Mucosa of descending colon (tissue), 3 donors: ENCODE measurements around the gene POTEF. TPM values are rescaled to one million over a fixed set of nuclear protein-coding genes. Genes with fewer than 3 reads are reported as not detected.
"Not testable (repeated sequence)": the region's sequence is repeated elsewhere in the genome, so short reads cannot be mapped to it uniquely, and the experiment has no call there.

Experiments used
- ATAC-seq: fragments of 200-7000 bp; cut with Tn5 transposase; one replicate; pipeline ENCODE4 v1.9.1; 2020; ENCODE audit warnings: mild to moderate bottlenecking, moderate library complexity
- DNase-seq, 3 donors: peaks; one replicate each; pipeline ENCODE4 v3.0.0-alpha.2; 2020
- H3K36me3 ChIP-seq: fragments of 200-600 bp; one replicate; pipeline ENCODE4 v1.8.0; 2021; ENCODE audit warnings: low read depth, mild to moderate bottlenecking
- H3K4me1 ChIP-seq: fragments of 200-600 bp; one replicate; pipeline ENCODE4 v1.8.0; 2021; ENCODE audit warnings: low read depth, mild to moderate bottlenecking
- H3K4me3 ChIP-seq: fragments of 200-600 bp; one replicate; pipeline ENCODE4 v1.8.0; 2021; ENCODE audit warnings: mild to moderate bottlenecking
- H3K9me3 ChIP-seq: fragments of 200-600 bp; one replicate; pipeline ENCODE4 v1.8.0; 2021; ENCODE audit warnings: mild to moderate bottlenecking
- CTCF ChIP-seq: fragments of 200-600 bp; IDR thresholded peaks from one replicate; pipeline ENCODE4 v1.8.0; 2022; ENCODE audit warnings: antibody characterized with exemption, mild to moderate bottlenecking
- intact Hi-C, 2 donors: fragments of 100-400 bp; cut with DNase I in 1 of 2; cut with micrococcal nuclease in 1 of 2; formaldehyde crosslinking; loops; one replicate each; pipeline versions ENCODE4 v1.11.0 to v1.11.1; 2022; cut with DNase I, micrococcal nuclease
- total RNA-seq, 3 donors: library from RNA; stranded (reverse); fragmentation: NEBNext Ultra II Directional in 2 of 3; extraction: Animal tissue kit (Norgen Biotek cat#: 25700) in 2 of 3; gene quantifications; one replicate each; pipeline versions ENCODE4 v1.2.1 to v1.2.4, GENCODE V29; 2021 to 2023
- donor health status: DM: no; HTN: no; CAD: no; lungs with moderate emphysema.
- donor health status: DM: no; HTN: no; CAD: no.
- donor health status: DM: no; HTN: yes; CAD: no.

Gene POTEF
- total RNA-seq, 3 donors from 2014 or later = not detected

DNA sequence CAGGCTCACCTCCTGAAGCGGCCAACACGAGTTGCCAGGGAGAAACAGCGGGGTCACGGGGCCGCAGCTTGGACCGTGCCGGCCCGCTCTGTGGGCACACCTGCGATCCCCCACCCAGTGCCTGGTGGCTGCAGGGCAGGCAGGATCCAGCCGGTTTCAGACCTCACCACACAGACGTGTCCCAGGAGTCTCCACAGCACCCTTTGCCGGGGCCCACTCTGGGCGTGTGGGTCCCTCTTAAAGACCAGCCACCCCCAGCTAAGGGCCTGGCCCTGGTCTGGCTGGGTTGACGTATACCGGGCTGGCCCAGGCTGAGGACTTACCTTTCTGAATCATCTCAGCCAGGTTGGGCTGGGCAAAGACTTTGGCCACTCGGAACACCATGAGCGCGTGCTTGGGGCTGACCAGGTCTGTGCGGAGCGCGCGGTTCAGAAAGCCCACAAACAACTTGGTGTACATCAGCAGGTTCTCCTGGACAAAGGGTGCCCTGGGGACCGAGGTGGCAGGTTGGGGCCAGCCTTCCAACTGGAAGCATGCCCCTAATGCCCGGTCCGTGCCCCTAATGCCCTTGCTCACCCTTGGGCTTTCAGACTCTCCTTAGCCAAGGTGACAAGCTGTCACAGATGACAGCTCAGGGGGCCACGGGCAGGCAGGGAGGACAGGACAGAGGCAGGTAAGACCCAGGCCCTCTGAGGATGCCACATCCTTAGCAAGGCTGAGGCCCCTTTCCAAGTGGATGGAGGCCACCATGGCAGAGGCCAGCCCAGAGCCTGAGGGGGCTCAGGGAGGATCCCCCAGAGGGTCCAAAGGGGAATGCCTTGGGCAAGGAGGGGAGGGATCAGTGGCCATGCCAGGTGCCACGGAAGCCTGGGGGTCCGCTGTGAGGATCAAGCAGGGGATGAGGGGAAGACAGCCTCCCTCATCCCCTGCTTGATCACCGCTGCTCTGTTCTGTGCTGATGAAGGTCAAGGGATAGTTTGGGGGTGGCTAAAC, 26.0 kb upstream of the POTEF start:
- ATAC-seq = no peak
- intact Hi-C loops = no loop called here
- no peak for DNase-seq
- no peak for TF ChIP-seq CTCF
- Histone ChIP-seq H3K4me3 (no peak overlapping the region), H3K36me3 (no peaks in the 10 kb centered on the region), H3K9me3 (no peaks in the 10 kb centered on the region), H3K4me1 (no peaks in the 10 kb centered on the region)

- H3K4me1 ChIP-seq, H3K36me3 ChIP-seq, ATAC-seq, intact Hi-C loops, H3K9me3 ChIP-seq, H3K4me3 ChIP-seq, DNase-seq: not testable (repeated sequence)
Measured at GRCh38 chr2:130154423-130154770, 25.4 kb upstream of the POTEF start.

DNA sequence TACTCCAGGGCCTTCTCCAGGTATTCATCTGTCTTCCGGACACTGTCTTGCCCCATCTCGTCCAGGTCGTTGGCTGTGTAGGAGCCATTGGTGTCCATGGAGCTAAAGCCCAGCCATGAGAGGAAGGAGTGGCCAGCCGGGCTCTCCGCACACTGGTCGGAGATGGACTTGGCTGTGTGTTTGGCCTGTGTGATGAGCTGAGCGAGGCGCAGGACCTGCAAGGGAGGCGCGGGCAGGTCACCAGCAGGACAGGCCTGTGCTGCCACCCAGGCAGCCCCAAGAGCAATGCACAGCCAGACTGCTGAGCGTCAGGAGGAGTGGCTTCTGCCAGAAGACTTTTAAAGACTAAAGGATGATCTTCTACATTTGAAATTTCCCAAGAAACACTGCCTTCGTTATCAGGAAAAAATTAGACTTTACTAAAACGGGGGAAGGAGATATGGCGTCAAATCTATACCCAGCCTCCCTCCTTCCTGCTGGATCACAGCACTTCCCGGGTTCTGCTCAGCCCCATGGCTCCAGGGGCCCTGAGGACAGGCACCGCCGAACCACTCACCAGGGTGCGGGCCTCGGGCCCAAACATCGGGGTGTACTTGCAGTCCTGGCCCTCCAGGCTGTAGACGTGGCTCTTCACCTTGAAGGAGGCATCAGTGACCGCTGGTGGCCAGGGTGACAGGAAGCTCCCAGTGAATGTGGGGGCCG, 24.9 kb upstream of the POTEF start:
- H3K4me3 ChIP-seq, H3K4me1 ChIP-seq, intact Hi-C loops, H3K9me3 ChIP-seq, ATAC-seq, DNase-seq, H3K36me3 ChIP-seq: not testable (repeated sequence)

DNA sequence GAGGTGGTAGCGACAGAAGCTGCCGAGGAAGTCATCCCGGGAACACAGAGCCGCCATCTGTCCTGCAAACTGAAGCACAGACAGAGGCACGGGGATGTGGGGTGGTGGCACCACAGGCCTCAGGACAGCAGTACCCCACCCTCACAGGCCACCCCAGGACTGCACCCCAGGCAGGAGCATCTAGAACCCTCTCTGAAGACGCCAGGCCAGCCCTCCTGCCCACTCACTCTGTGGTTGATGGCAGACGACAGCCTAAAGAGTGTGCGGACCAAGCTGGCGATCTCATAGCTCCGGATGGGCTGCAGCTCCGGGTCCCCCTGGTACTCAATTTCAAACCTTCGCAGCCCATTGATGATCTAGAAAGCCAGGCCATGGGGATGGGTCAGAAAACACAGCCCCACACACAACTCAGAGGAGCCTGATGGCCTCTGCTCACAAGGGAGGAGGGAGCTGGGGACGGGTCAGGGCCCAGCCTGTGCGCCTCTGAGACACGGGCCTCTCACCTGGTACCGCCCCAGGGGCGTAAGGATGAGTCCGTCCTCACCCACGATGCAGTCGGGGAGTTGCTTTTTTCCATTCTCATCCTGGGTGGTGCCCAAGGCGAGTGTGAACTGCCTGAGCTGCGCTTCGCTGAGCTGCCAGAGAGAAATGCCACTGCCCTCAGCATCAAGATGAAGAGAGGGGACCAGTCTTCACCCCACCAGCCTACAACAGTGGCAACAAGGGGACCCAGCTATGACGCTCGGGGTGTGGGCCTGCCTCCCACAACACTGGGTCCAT, 24.0 kb upstream of the POTEF start:
- ATAC-seq = no peak
- H3K9me3 ChIP-seq = no peaks in the 10 kb centered on the region
- TF ChIP-seq CTCF = no peak
- intact Hi-C loops = no loop called here
- no peak for DNase-seq
- no peak overlapping the region for H3K4me3 ChIP-seq
- H3K4me1 ChIP-seq = no peaks in the 10 kb centered on the region
- H3K36me3 ChIP-seq = no peaks in the 10 kb centered on the region

GRCh38 chr2:130152136-130152815, 23.3 kb upstream of the POTEF start:
- ATAC-seq, intact Hi-C loops: not testable (repeated sequence)

DNA sequence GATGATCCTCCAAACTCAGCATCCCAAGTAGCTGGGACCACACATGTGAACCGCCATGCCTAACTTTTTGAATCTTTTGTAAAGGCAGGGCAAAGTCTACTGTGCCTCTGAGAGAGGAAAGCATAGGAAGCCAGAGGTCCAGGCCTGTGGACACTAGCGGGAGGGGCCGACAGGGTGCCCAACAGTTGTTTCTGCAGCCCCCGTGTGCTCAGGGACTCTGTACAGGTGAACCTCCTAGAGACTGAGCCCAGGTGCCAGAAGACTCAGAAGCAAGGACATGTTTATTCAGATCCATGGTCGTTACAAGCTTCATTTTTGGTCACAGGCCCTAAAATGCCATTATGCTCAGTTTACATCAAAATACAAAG, 22.1 kb upstream of the POTEF start:
- intact Hi-C loops, H3K36me3 ChIP-seq, ATAC-seq, H3K4me1 ChIP-seq, DNase-seq, H3K4me3 ChIP-seq, H3K9me3 ChIP-seq: not testable (repeated sequence)

More at GRCh38 chr2:130152136-130152815, 23.3 kb upstream of the POTEF start:
- not testable (repeated sequence) for DNase-seq, H3K36me3 ChIP-seq, H3K4me1 ChIP-seq, H3K4me3 ChIP-seq, H3K9me3 ChIP-seq
